Measurements from ENCODE around the gene TMOD4.
"Not testable (repeated sequence)": the region's sequence is repeated elsewhere in the genome, so short reads cannot be mapped to it uniquely, and the experiment has no call there.

TMOD4 gene

GRCh38 chr1:151193304-151193703 lies 17.5 kb upstream of the TMOD4 start:
- Histone ChIP-seq H3K4me1 (no peaks in the 10 kb centered on the region), H3K9me3 (no peaks in the 10 kb centered on the region), H3K36me3 (no peaks in the 10 kb centered on the region), H3K27me3 (no peaks in the 10 kb centered on the region), H3K4me3 (ENCODE audit: low read depth, low read length) (no peak overlapping the region)
- DNase-seq: no peak
- no peak for TF ChIP-seq CTCF (IDR thresholded peaks at IDR 0.05; ENCODE audit: low read depth, low read length)

GRCh38 chr1:151192047-151192446 lies 16.3 kb upstream of the TMOD4 start:
- H3K4me1 ChIP-seq: no peaks in the 10 kb centered on the region
- no peaks in the 10 kb centered on the region for H3K36me3 ChIP-seq
- no peak for TF ChIP-seq CTCF (IDR thresholded peaks at IDR 0.05; ENCODE audit: low read depth, low read length)
- H3K4me3 ChIP-seq (ENCODE audit: low read depth, low read length): no peak overlapping the region
- no peak for DNase-seq
- H3K27me3 ChIP-seq: no peaks in the 10 kb centered on the region
- no peaks in the 10 kb centered on the region for H3K9me3 ChIP-seq

- TF ChIP-seq CTCF (IDR thresholded peaks at IDR 0.05; ENCODE audit: low read depth, low read length): no peak
- H3K36me3 ChIP-seq: peaks cover 13% of the 10 kb centered on the region
- no peaks in the 10 kb centered on the region for H3K27me3 ChIP-seq
- DNase-seq: peak; percentile 89
- peak within 1 kb of the TSS; percentile 79 for H3K4me3 ChIP-seq (ENCODE audit: low read depth, low read length)
- no peaks in the 10 kb centered on the region for H3K4me1 ChIP-seq
- no peaks in the 10 kb centered on the region for H3K9me3 ChIP-seq
Observed at GRCh38 chr1:151189637-151190445, 14.1 kb upstream of the TMOD4 start, which contains the start of gene VPS72. VPS72 (minus strand) TSS chr1:151190197; CDS start chr1:151190121, 76 bp downstream.

- H3K36me3 ChIP-seq: peaks cover 23% of the 10 kb centered on the region
- not testable (repeated sequence) for H3K4me1 ChIP-seq, H3K9me3 ChIP-seq, DNase-seq, H3K27me3 ChIP-seq
- peak overlapping the region; percentile 79 for H3K4me3 ChIP-seq (ENCODE audit: low read depth, low read length)
Observed at GRCh38 chr1:151188667-151189066, 12.9 kb upstream of the TMOD4 start.

GRCh38 chr1:151187205-151187604 lies 11.4 kb upstream of the TMOD4 start:
- no peaks in the 10 kb centered on the region for H3K9me3 ChIP-seq
- peaks cover 35% of the 10 kb centered on the region for H3K36me3 ChIP-seq
- no peak overlapping the region for H3K4me3 ChIP-seq (ENCODE audit: low read depth, low read length)
- no peaks in the 10 kb centered on the region for H3K4me1 ChIP-seq
- no peak for DNase-seq
- TF ChIP-seq CTCF (IDR thresholded peaks at IDR 0.05; ENCODE audit: low read depth, low read length): no peak
- no peaks in the 10 kb centered on the region for H3K27me3 ChIP-seq

GRCh38 chr1:151184211-151184610 lies 8.4 kb upstream of the TMOD4 start:
- H3K4me1 ChIP-seq: no peaks in the 10 kb centered on the region
- no peaks in the 10 kb centered on the region for H3K27me3 ChIP-seq
- TF ChIP-seq CTCF (IDR thresholded peaks at IDR 0.05; ENCODE audit: low read depth, low read length): no peak
- H3K4me3 ChIP-seq (ENCODE audit: low read depth, low read length): no peak overlapping the region
- peaks cover 57% of the 10 kb centered on the region for H3K36me3 ChIP-seq
- no peak for DNase-seq
- H3K9me3 ChIP-seq: no peaks in the 10 kb centered on the region; the same call in 1 of the 2 replicates

Data from BE2C (cell line).